Measurements from ENCODE around the gene CTNNA2.
A peak's percentile ranks its signal among the peaks of the same experiment; 100 is the strongest.

Gene CTNNA2

DNA sequence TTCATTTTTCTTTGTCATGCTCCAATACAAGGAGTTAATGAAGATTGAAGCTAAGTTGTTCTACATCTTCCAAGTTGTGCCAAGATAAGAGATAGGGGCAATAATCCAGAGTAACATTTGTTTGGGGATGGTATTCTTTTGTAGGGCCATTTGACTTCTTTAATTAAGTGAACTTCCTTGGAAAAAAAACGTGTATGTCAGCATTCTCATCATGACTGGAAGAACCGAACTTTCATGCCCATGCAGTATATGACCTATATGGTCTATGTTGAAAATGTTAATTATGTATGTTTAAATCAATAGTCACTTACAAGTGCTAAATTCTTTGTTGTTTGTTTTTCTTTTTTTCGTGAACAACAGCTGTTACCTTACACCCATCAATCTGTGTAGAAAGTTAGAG lies 1111.2 kb downstream of the CTNNA2 start:
- no peak for DNase-seq
- Histone ChIP-seq H3K4me1 (ENCODE audit: control insufficient read depth in 1 of 2, insufficient read depth in 2 of 2, low read length in 2 of 2) (no peaks in the 10 kb centered on the region), H4K12ac (ENCODE audit: low read depth, low read length) (no peak overlapping the region), H3K14ac (ENCODE audit: low read length) (no peak overlapping the region), H3K27me3 (ENCODE audit: insufficient read depth, low read length) (no peaks in the 10 kb centered on the region), H3K18ac (ENCODE audit: low read length) (no peak overlapping the region), H3K4ac (ENCODE audit: low read depth, low read length) (no peak overlapping the region), H2BK12ac (ENCODE audit: low read length) (no peak overlapping the region), H4K91ac (ENCODE audit: low read depth, low read length) (no peak overlapping the region), H4K8ac (ENCODE audit: low read depth, low read length) (no peak overlapping the region), H3K36me3 (ENCODE audit: control insufficient read depth in 1 of 2, insufficient read depth in 2 of 2, low read length in 2 of 2) (peaks cover 0 to 1% of the 10 kb centered on the region in 2 experiments), H2BK120ac (ENCODE audit: insufficient read depth, low read length, poor library complexity) (no peak overlapping the region), H3K9ac (ENCODE audit: low read length) (no peak overlapping the region), H2BK5ac (ENCODE audit: low read depth, low read length, poor library complexity) (no peak overlapping the region), H3K23ac (ENCODE audit: low read length) (no peak overlapping the region), H3K79me1 (ENCODE audit: low read length) (no peaks in the 10 kb centered on the region), H3K27ac (ENCODE audit: low read depth, low read length) (no peak overlapping the region), H3K9me3 (ENCODE audit: insufficient read depth, low read depth, low read length) (no peaks in the 10 kb centered on the region), H3K79me2 (ENCODE audit: control insufficient read depth, insufficient read depth, low read length, poor library complexity) (no peaks in the 10 kb centered on the region), H2AFZ (ENCODE audit: insufficient read depth, low read length, poor library complexity) (no peak overlapping the region), H3K4me2 (ENCODE audit: low read length) (no peak overlapping the region), H2AK5ac (ENCODE audit: low read length) (no peak overlapping the region), H3K4me3 (ENCODE audit: low read depth, low read length) (no peak overlapping the region)
- WGBS (ENCODE audit: extremely low coverage, insufficient coverage, insufficient read length), result no CpG with 5 or more reads among the region's 3 CpGs

DNA sequence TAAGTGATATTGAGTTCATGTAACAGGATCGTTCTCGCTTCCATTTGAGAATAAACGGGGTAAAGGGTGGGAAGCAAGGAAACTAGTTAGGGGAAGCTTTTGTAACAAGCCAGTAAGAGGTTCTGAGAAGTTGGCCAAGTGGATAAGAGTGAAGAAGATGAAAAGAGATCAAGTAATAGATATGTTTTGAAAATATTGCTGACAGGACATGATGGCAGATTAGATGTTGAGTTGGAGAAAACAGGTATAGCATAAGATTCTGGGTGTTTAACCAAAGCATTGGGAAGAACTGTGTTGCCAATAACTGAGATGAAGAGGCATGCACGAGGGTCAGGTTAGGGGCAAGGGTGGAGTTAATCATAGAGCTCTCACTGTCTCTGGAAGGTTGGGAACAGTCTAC lies 1121.7 kb downstream of the CTNNA2 start:
- H3K79me2 ChIP-seq (ENCODE audit: control insufficient read depth, insufficient read depth, low read length, poor library complexity), result no peaks in the 10 kb centered on the region
- H2BK120ac ChIP-seq (ENCODE audit: insufficient read depth, low read length, poor library complexity), result no peak overlapping the region
- no peak overlapping the region for H3K4me3 ChIP-seq (ENCODE audit: low read depth, low read length)
- no peak overlapping the region for H3K18ac ChIP-seq (ENCODE audit: low read length)
- H3K79me1 ChIP-seq (ENCODE audit: low read length), result no peaks in the 10 kb centered on the region
- DNase-seq, result no peak
- H4K12ac ChIP-seq (ENCODE audit: low read depth, low read length), result no peak overlapping the region
- no peak overlapping the region for H3K4me2 ChIP-seq (ENCODE audit: low read length)
- no peaks in the 10 kb centered on the region for H3K9me3 ChIP-seq (ENCODE audit: insufficient read depth, low read depth, low read length)
- H3K4ac ChIP-seq (ENCODE audit: low read depth, low read length), result no peak overlapping the region
- H2BK5ac ChIP-seq (ENCODE audit: low read depth, low read length, poor library complexity), result no peak overlapping the region
- H4K91ac ChIP-seq (ENCODE audit: low read depth, low read length), result no peak overlapping the region
- no peak overlapping the region for H2AK5ac ChIP-seq (ENCODE audit: low read length)
- no peak overlapping the region for H3K23ac ChIP-seq (ENCODE audit: low read length)
- WGBS (ENCODE audit: extremely low coverage, insufficient coverage, insufficient read length), result no CpG with 5 or more reads among the region's 4 CpGs
- H2BK12ac ChIP-seq (ENCODE audit: low read length), result no peak overlapping the region
- H2AFZ ChIP-seq (ENCODE audit: insufficient read depth, low read length, poor library complexity), result no peak overlapping the region
- peaks cover 0 to 3% of the 10 kb centered on the region in 2 experiments for H3K4me1 ChIP-seq (ENCODE audit: control insufficient read depth in 1 of 2, insufficient read depth in 2 of 2, low read length in 2 of 2)
- H3K27me3 ChIP-seq (ENCODE audit: insufficient read depth, low read length), result no peaks in the 10 kb centered on the region
- H3K14ac ChIP-seq (ENCODE audit: low read length), result no peak overlapping the region
- H3K36me3 ChIP-seq (ENCODE audit: control insufficient read depth in 1 of 2, insufficient read depth in 2 of 2, low read length in 2 of 2), result no peaks in the 10 kb centered on the region
- H3K9ac ChIP-seq (ENCODE audit: low read length), result no peak overlapping the region
- H4K8ac ChIP-seq (ENCODE audit: low read depth, low read length), result no peak overlapping the region
- no peak overlapping the region for H3K27ac ChIP-seq (ENCODE audit: low read depth, low read length)

DNA sequence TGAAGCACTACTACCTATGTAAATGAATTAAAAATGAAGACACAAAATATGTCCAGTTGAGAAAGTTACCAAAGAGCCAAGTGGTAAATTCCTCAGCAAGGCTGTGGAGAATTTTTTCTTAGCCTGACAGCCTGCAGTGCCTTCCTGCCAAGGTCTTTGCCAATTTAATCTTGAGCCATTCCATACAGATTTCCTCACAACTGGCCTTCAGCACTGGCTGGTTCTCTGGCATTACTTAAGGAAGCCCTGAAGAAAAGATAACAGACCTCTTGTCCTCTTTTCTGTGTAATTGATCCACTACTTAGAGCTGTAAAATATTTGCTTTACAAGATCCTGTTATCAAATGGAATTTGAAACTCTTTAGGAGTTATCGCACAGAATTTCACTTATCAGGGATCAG lies 1125.9 kb downstream of the CTNNA2 start:
- H4K12ac ChIP-seq (ENCODE audit: low read depth, low read length), result no peak overlapping the region
- H2AK5ac ChIP-seq (ENCODE audit: low read length), result no peak overlapping the region
- no peaks in the 10 kb centered on the region for H3K36me3 ChIP-seq (ENCODE audit: control insufficient read depth in 1 of 2, insufficient read depth in 2 of 2, low read length in 2 of 2)
- no peaks in the 10 kb centered on the region for H3K4me1 ChIP-seq (ENCODE audit: control insufficient read depth in 1 of 2, insufficient read depth in 2 of 2, low read length in 2 of 2)
- H3K23ac ChIP-seq (ENCODE audit: low read length), result no peak overlapping the region
- WGBS (ENCODE audit: extremely low coverage, insufficient coverage, insufficient read length), result no CpG with 5 or more reads among the region's 1 CpG
- no peak overlapping the region for H2BK5ac ChIP-seq (ENCODE audit: low read depth, low read length, poor library complexity)
- no peaks in the 10 kb centered on the region for H3K79me2 ChIP-seq (ENCODE audit: control insufficient read depth, insufficient read depth, low read length, poor library complexity)
- H2AFZ ChIP-seq (ENCODE audit: insufficient read depth, low read length, poor library complexity), result no peak overlapping the region
- no peak overlapping the region for H3K4me2 ChIP-seq (ENCODE audit: low read length)
- no peaks in the 10 kb centered on the region for H3K9me3 ChIP-seq (ENCODE audit: insufficient read depth, low read depth, low read length)
- no peak overlapping the region for H3K18ac ChIP-seq (ENCODE audit: low read length)
- no peak overlapping the region for H4K91ac ChIP-seq (ENCODE audit: low read depth, low read length)
- H3K27me3 ChIP-seq (ENCODE audit: insufficient read depth, low read length), result no peaks in the 10 kb centered on the region
- H3K27ac ChIP-seq (ENCODE audit: low read depth, low read length), result no peak overlapping the region
- H2BK12ac ChIP-seq (ENCODE audit: low read length), result no peak overlapping the region
- no peak overlapping the region for H3K14ac ChIP-seq (ENCODE audit: low read length)
- no peak overlapping the region for H2BK120ac ChIP-seq (ENCODE audit: insufficient read depth, low read length, poor library complexity)
- no peaks in the 10 kb centered on the region for H3K79me1 ChIP-seq (ENCODE audit: low read length)
- H3K9ac ChIP-seq (ENCODE audit: low read length), result no peak overlapping the region
- no peak overlapping the region for H3K4ac ChIP-seq (ENCODE audit: low read depth, low read length)
- peak; percentile 3 to 9 for DNase-seq
- H3K4me3 ChIP-seq (ENCODE audit: low read depth, low read length), result no peak overlapping the region
- no peak overlapping the region for H4K8ac ChIP-seq (ENCODE audit: low read depth, low read length)

DNA sequence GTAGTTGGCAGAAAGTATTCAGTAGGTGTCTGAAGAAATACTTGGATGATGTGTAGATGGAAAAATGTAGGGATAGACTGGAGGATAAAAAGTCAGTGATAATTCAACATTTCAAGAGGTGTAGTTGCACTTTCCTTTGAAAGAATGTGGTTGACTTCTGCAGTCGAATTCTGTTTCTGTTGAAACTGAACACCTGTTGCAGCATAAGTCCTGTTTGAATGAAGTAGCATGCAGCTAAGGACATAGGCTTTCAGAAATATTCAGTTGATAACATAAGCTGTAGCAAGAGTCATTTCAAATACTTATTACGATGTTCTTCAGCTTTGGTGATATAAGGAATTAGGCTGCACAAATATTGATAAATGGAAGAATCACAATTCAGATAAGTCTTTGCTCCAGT lies 1129.6 kb downstream of the CTNNA2 start:
- DNase-seq, result no peak
- H3K79me2 ChIP-seq (ENCODE audit: control insufficient read depth, insufficient read depth, low read length, poor library complexity), result no peaks in the 10 kb centered on the region
- H3K18ac ChIP-seq (ENCODE audit: low read length), result no peak overlapping the region
- H3K4me3 ChIP-seq (ENCODE audit: low read depth, low read length), result no peak overlapping the region
- no peaks in the 10 kb centered on the region for H3K27me3 ChIP-seq (ENCODE audit: insufficient read depth, low read length)
- H2BK120ac ChIP-seq (ENCODE audit: insufficient read depth, low read length, poor library complexity), result no peak overlapping the region
- H3K79me1 ChIP-seq (ENCODE audit: low read length), result no peaks in the 10 kb centered on the region
- no peak overlapping the region for H3K27ac ChIP-seq (ENCODE audit: low read depth, low read length)
- WGBS (ENCODE audit: extremely low coverage, insufficient coverage, insufficient read length), result no CpG with 5 or more reads among the region's 2 CpGs
- H4K91ac ChIP-seq (ENCODE audit: low read depth, low read length), result no peak overlapping the region
- H3K4ac ChIP-seq (ENCODE audit: low read depth, low read length), result no peak overlapping the region
- no peak overlapping the region for H4K12ac ChIP-seq (ENCODE audit: low read depth, low read length)
- H2BK5ac ChIP-seq (ENCODE audit: low read depth, low read length, poor library complexity), result no peak overlapping the region
- H2AFZ ChIP-seq (ENCODE audit: insufficient read depth, low read length, poor library complexity), result no peak overlapping the region
- H3K4me1 ChIP-seq (ENCODE audit: control insufficient read depth in 1 of 2, insufficient read depth in 2 of 2, low read length in 2 of 2), result no peaks in the 10 kb centered on the region
- H3K14ac ChIP-seq (ENCODE audit: low read length), result no peak overlapping the region
- no peaks in the 10 kb centered on the region for H3K36me3 ChIP-seq (ENCODE audit: control insufficient read depth in 1 of 2, insufficient read depth in 2 of 2, low read length in 2 of 2)
- no peak overlapping the region for H3K4me2 ChIP-seq (ENCODE audit: low read length)
- no peaks in the 10 kb centered on the region for H3K9me3 ChIP-seq (ENCODE audit: insufficient read depth, low read depth, low read length)
- H2BK12ac ChIP-seq (ENCODE audit: low read length), result no peak overlapping the region
- no peak overlapping the region for H2AK5ac ChIP-seq (ENCODE audit: low read length)
- H3K23ac ChIP-seq (ENCODE audit: low read length), result no peak overlapping the region
- no peak overlapping the region for H4K8ac ChIP-seq (ENCODE audit: low read depth, low read length)
- H3K9ac ChIP-seq (ENCODE audit: low read length), result no peak overlapping the region
